HG03064 (cell line): ENCODE measurements around the gene BIVM.
A peak's percentile ranks its signal among the peaks of the same experiment; 100 is the strongest.

Experiments used
- ATAC-seq: cut with Tn5 transposase; IDR thresholded peaks from one replicate; pipeline ENCODE4 v1.9.1; 2021; ENCODE audit warnings: low read depth; ENCODE audit not compliant: unreplicated experiment

Gene BIVM

GRCh38 chr13:102838273-102838672 is 39.4 kb downstream of the BIVM start:
- ATAC-seq, result no peak

GRCh38 chr13:102838982-102839381 is 40.1 kb downstream of the BIVM start:
- no peak for ATAC-seq

DNA sequence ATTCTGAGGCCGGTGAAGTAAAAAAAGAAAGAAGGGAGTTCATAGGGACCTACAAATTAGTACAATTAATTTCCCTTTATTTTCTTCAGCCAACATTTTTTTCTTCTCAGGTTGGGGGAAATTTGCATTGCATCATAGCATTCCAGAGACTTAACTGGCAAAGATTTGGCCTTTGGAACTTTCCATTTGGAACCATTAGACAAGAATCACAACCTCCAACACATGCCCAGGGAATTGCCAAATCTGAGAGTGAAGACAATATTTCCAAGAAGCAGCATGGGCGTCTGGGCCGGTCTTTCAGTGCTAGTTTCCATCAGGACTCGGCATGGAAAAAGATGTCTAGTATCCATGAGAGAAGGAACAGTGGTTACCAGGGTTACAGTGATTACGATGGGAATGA is 40.5 kb downstream of the BIVM start:
- ATAC-seq, result no peak

DNA sequence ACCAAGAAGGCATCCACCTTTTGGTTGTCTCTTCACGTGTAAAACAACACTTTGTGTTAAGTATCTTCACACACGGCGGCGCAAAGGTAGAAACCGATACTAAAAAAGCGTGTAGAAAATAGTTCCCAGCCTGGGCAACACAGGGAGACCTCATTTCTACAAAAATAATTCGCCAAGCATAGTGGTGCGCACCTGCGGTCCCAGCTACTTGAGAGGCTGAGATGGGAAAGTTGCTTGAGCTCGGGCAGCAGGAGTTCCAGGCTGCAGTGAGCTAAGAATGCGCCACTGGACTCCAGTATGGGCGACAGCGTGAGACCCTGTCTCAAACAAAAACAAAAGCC is 46.3 kb downstream of the BIVM start:
- ATAC-seq, result peak; percentile 11

DNA sequence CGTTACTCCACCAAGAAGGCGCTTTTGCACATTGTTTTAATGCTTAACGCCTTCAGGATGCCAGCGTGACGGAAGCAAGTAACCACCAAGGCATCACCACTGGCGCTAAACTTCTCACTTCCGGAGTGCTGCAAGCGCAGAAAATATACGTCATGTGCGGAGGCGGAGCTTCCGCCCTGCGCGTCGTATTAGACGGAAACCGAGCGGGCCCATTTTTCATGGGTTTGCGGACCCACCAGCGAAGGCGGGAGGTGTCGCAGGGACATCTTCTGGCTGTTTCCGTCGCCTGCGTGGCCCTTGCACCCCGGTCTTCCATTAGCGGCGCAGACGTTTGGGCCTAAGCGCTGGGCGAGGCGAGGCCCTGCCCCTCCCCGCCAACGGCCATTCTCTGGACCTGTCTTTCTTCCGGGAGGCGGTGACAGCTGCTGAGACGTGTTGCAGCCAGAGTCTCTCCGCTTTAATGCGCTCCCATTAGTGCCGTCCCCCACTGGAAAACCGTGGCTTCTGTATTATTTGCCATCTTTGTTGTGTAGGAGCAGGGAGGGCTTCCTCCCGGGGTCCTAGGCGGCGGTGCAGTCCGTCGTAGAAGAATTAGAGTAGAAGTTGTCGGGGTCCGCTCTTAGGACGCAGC is 46.8 kb downstream of the BIVM start, which contains the start of gene ERCC5:
Gene ERCC5 (plus strand): TSS at position 403 of the 631 bp plus-strand sequence. CDS start 235 bp downstream, outside the sequence.
- peak; percentile 82 for ATAC-seq

GRCh38 chr13:102846261-102847015 is 47.5 kb downstream of the BIVM start:
- ATAC-seq, result peak; percentile 39

DNA sequence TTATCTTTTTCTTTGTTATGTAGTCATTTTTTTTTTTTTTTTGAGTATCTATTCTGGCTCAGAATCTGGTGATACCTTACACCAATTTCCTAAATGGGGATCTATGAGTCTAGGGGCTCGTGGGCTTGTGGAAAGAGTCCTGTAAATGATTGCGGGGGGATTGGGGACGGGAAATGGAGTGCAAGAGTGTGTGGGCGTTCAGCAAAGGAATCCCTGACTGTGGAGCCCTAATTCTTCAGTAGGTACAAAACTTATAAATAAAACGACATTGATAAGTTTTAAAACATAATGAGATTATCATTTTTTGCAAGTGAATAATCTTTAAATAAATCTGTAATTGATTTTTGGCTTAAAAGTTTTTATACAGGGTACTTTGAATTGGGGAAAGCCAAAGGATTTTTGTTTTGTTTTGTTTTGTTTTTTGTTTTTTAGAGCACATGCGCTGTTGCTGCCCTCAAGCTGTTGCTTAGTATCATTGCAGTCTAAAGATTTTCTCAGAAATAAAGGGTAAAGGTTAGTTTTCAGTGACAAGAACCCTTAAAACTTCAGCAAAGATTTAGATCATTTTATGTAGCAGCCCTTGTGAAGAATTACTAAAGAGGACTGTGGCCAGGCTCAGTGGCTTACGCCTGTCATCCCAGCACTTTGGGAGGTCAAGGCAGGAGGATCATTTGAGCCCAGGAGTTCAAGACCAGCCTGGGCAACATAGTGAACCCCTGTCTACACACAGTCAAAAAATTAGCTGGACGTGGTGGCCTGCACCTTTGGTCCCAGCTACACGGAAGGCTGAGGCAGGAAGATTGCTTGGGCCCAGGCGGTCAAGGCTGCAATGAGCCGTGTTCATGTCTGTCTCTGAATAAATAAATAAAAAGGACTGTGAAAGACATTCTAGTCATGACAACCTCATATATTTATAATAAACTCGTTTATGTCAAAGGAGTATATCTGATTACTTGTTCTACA is 48.6 kb downstream of the BIVM start:
- ATAC-seq, result no peak

DNA sequence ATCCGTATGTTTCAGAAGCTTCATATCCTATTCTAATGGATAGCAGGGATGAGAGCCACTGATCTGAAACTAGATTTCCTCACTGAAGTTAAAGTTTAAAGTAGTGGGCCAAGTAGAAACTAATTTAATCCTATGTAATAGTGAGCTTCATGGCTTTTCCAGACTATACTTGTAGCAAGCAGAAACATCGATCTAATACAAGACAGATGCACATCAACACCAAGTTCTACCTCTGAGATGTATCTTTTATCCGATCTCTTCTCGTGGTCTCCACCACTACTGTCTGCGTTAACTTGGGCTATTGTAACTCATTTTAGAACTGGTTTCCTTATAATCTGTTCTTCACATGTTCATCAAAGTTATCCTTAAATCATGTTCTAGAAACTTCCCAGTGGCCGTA is 50.0 kb downstream of the BIVM start:
- ATAC-seq, result no peak

DNA sequence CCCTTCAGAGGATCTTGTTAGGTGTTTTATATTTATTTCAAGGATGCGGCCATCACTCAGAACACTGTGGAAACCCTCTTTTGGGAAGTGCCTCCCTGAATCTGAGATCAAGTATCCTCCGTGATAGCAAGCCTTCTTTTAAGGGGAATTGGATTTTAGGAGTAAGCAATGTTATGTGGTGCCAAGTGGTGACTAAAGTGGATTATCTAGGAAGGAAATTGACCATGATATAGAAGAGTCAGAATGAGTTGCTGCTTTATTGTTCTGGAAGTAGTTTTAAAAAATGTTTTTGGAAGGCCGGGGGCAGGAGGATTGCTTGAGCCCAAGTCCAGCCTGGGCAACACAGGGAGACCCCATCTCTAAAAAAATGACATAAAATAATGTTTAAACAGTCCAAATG is 53.6 kb downstream of the BIVM start:
- no peak for ATAC-seq

DNA sequence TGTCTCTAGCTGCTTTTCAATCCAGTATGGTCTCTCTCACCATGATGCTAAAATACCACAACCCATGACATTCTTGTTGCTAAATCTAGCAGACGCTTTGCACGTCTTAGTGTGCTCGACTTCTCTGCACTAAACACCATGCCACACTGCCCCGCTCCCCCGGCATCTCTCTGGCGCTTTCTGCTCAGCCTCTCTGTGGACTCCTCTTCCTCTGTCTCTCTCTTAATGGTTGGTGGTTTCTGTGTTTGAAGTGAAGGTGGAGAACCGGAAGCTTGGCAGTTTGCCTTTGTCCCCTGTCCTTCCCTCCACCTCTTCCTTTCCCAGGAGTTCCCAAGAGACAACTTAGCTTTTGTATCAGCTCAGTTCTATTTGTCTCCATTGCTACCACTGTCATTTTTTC is 55.8 kb downstream of the BIVM start:
- ATAC-seq, result peak; percentile 75

DNA sequence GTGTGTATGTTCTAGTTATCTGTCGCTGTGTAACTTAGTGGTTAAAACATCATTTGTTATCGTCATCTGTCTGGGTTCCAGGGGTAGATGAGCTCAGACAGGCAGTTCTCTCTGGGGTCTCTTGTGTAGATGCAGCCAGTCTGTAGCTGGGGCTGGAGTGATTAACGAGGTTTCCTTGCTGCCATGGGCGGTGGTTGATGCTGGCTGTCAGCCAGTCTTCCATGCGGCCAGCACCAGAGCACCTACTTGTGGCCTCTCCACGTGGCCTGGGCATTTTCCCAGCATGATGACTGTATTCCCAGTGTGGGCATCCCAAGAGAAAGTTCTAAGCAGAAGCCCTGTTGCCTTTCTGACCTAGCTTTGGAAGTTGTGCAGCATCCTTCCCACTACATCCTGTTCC is 57.6 kb downstream of the BIVM start:
- ATAC-seq, result no peak

GRCh38 chr13:102862624-102863210 is 63.8 kb downstream of the BIVM start:
- no peak for ATAC-seq

DNA sequence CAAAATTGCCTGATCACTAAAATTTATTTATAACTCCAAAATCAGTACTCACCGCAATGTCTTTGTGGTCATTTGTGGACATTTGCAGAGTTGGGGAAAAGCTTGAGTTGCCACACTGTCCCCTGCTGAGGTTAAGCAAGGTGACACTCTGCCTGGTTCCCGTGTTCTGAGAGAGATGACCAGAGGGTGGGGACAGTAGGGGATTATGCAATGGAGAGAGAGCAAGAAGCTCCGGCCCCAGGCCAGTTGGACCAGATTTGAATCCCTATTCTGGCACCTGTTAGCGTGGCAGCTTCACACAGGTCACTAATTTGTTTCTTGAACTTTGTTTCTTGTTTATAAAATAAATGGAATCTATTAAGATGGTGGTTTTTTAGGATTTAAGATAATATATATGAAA is 64.7 kb downstream of the BIVM start:
- ATAC-seq, result no peak

- ATAC-seq, result no peak
Measured at GRCh38 chr13:102868366-102868936, 69.5 kb downstream of the BIVM start.

GRCh38 chr13:102869948-102870676 is 71.2 kb downstream of the BIVM start:
- no peak for ATAC-seq

DNA sequence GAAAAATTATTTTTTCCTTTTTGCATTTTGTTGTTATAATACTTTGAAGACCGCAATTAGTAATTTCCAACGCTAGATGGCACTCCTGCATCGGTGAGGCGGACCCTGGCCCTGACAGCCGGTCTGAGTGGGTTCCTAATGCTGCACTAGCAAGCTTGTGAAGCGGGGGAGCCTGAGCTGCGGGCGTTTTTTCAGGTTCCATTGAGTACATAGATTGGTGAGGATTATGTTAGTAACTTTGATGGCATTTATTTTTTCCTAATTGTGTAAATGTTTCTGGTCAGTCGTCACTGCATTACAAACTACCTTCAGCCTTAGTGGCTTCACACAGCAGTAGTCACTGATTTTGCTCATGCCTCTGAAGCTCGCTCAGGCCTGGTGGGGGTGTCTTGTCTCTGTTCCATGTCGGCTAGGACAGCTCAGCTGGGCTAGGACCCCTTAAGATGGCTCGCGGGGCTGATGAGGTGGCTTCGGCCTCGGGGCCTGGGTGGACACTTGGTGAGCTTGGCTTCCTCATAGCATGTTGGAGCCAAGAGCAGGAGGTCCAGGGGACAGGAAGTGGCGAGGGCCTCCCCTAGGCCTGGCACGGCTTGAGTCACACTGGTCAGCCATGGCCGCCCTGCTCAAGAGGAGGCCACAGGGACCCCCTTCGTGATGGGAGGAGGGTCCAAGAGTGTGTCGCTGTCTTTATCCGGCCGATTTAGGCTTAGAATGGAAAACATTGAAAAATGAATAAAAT is 71.9 kb downstream of the BIVM start:
- no peak for ATAC-seq

- ATAC-seq, result no peak
Measured at GRCh38 chr13:102872131-102872530, 73.2 kb downstream of the BIVM start.

GRCh38 chr13:102872531-102872930 is 73.6 kb downstream of the BIVM start:
- no peak for ATAC-seq

DNA sequence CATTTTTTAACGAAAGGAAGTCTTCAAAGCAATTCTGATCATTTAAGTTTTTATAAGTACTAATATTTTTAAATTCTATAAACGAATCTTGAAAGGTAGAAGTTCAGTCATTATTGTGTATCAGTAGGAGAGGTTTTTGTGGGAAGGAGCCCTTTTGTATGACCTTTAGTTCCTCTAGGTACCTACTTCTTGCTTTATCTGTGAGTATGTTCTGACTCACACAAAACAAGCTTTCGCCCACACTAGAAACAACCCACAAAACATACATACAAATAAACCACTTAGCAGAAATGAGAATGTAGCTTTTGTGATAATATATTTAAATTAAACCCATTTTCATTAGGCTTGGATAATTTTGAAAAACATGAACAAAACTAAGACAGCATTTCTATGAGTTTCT is 74.7 kb downstream of the BIVM start:
- no peak for ATAC-seq
